IMR-90 (cell line): ENCODE results near the gene MELTF.

ENCODE experiments used
- CHD1 ChIP-seq: IDR thresholded peaks from 2 replicates; pipeline ENCODE4 v1.6.1; 2012; ENCODE audit warnings: low read depth, low read length, improper control_type of control experiment
- POLR2A ChIP-seq: IDR thresholded peaks from 2 replicates; pipeline ENCODE4 v1.6.1; 2012; ENCODE audit warnings: mild to moderate bottlenecking, low read depth, low read length
- RAD21 ChIP-seq: IDR thresholded peaks from 2 replicates; pipeline ENCODE4 v1.6.1; 2012; ENCODE audit warnings: low read length, improper control_type of control experiment
- RFX5 ChIP-seq: IDR thresholded peaks from 2 replicates; pipeline ENCODE4 v1.8.0; 2012; ENCODE audit warnings: low read depth, mild to moderate bottlenecking, low read length, moderate library complexity
- TF ChIP-seq, protein P1 (sequence below): conservative IDR thresholded peaks from 2 replicates; pipeline ENCODE4 v1.5.1; 2012; ENCODE audit warnings: mild to moderate bottlenecking, low read depth, low read length, improper control_type of control experiment
- TF ChIP-seq, protein P2 (sequence below): fragments of 150-350 bp; IDR thresholded peaks from 2 replicates; pipeline ENCODE4 v1.6.1; 2017; ENCODE audit warnings: mild to moderate bottlenecking, antibody characterized with exemption, low read length, low read depth

DNA sequence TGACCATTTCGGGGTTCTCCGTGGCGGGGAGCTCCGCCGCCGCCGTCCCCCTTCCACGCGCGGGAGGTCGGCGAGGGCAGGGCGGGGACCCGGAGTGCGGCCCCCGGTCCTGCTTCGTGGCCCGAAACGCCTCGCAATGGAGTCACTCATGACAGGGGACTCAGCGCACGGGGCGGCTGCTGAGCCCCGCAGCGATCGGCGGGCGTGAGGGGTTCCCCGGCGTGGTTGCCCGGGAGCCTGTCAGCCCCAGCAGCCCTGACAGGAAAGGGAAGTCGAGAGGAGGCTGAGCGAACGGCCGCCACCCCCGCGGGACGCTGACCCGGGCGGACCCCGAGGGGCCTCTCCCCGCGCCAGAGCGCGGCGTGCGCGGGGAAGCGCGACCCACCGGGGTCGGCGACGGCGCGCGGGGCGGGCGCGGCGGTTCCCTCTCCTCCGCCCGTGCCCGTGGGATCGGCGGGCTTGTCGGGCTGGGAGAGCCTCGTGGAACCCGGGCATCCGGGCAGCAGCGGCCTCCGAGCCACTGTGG is 60.4 kb downstream of the MELTF start:
- TF ChIP-seq, protein P1, sequence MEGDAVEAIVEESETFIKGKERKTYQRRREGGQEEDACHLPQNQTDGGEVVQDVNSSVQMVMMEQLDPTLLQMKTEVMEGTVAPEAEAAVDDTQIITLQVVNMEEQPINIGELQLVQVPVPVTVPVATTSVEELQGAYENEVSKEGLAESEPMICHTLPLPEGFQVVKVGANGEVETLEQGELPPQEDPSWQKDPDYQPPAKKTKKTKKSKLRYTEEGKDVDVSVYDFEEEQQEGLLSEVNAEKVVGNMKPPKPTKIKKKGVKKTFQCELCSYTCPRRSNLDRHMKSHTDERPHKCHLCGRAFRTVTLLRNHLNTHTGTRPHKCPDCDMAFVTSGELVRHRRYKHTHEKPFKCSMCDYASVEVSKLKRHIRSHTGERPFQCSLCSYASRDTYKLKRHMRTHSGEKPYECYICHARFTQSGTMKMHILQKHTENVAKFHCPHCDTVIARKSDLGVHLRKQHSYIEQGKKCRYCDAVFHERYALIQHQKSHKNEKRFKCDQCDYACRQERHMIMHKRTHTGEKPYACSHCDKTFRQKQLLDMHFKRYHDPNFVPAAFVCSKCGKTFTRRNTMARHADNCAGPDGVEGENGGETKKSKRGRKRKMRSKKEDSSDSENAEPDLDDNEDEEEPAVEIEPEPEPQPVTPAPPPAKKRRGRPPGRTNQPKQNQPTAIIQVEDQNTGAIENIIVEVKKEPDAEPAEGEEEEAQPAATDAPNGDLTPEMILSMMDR = no peak
- TF ChIP-seq RFX5 = no peak
- TF ChIP-seq, protein P2, sequence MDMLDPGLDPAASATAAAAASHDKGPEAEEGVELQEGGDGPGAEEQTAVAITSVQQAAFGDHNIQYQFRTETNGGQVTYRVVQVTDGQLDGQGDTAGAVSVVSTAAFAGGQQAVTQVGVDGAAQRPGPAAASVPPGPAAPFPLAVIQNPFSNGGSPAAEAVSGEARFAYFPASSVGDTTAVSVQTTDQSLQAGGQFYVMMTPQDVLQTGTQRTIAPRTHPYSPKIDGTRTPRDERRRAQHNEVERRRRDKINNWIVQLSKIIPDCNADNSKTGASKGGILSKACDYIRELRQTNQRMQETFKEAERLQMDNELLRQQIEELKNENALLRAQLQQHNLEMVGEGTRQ = no peak
- no peak for TF ChIP-seq POLR2A
- no peak for TF ChIP-seq CHD1
- TF ChIP-seq RAD21 = no peak
